PC-9 (cell line): ENCODE results near the gene PYM1. TPM values are rescaled to one million over a fixed set of nuclear protein-coding genes. Genes with fewer than 3 reads are reported as not detected.

Source experiments
- BruUV-seq: library from RNA; stranded (reverse); fragments of 400-500 nt; replicated peaks from 2 replicates; lab custom pipeline; 2021; lab: Mats Ljungman, UMichigan
- CTCF ChIA-PET: fragments of 300-600 bp; sonication (Branson Sonifier 250); formaldehyde crosslinking; loops from one replicate; lab custom pipeline; 2022; ENCODE audit warnings: antibody characterized with exemption; lab: Charles Lee
- POLR2A ChIA-PET: fragments of 300-600 bp; sonication (Branson Sonifier 250); formaldehyde crosslinking; loops from one replicate; lab custom pipeline; 2022; ENCODE audit warnings: antibody characterized with exemption; ENCODE audit not compliant: unreplicated experiment; lab: Charles Lee
- DNase-seq, 2 experiments: peaks; one replicate each; pipeline versions ENCODE4 v3.0.0 to v3.0.0-alpha.2; 2015 to 2022; ENCODE audit warnings: mixed read lengths in 1 of 2
- H2AFZ ChIP-seq: fragments of 200-600 bp; sonication (generic); 2 replicates; pipeline ENCODE4 v1.8.1; 2017; ENCODE audit warnings: antibody characterized with exemption
- H3F3A ChIP-seq: fragments of 200-600 bp; sonication (generic); 2 replicates; pipeline ENCODE4 v1.8.1; 2017; ENCODE audit warnings: antibody characterized with exemption, mild to moderate bottlenecking, low read depth; ENCODE audit not compliant: insufficient read depth
- H3K27ac ChIP-seq: fragments of 200-600 bp; sonication (generic); 2 replicates; pipeline ENCODE4 v1.6.1; 2016; ENCODE audit warnings: mixed run types
- H3K27me3 ChIP-seq: fragments of 200-600 bp; sonication (generic); 2 replicates; pipeline ENCODE4 v1.6.1; 2016; ENCODE audit warnings: low read depth, mixed run types; ENCODE audit not compliant: insufficient read depth
- H3K36me3 ChIP-seq: fragments of 200-600 bp; sonication (generic); 2 replicates; pipeline ENCODE4 v1.6.1; 2016; ENCODE audit warnings: low read depth, mixed run types
- H3K4me1 ChIP-seq: fragments of 200-600 bp; sonication (generic); replicated peaks from 2 replicates; pipeline ENCODE4 v1.6.1; 2016; ENCODE audit warnings: mixed run types; ENCODE audit not compliant: insufficient read depth
- H3K4me2 ChIP-seq: fragments of 200-600 bp; sonication (generic); 2 replicates; pipeline ENCODE4 v1.6.1; 2017; ENCODE audit warnings: mixed run types
- H3K4me3 ChIP-seq: fragments of 200-600 bp; sonication (generic); 2 replicates; pipeline ENCODE4 v1.6.1; 2016; ENCODE audit warnings: mixed run types
- H3K79me2 ChIP-seq: fragments of 200-600 bp; sonication (generic); 2 replicates; pipeline ENCODE4 v1.6.1; 2017; ENCODE audit warnings: low read depth, mixed run types
- H3K9me2 ChIP-seq: fragments of 200-600 bp; sonication (generic); 2 replicates; pipeline ENCODE4 v1.8.1; 2017; ENCODE audit warnings: mild to moderate bottlenecking; ENCODE audit not compliant: insufficient read depth
- H3K9me3 ChIP-seq: fragments of 200-600 bp; sonication (generic); 2 replicates; pipeline ENCODE4 v1.8.1; 2016; ENCODE audit warnings: low read depth; ENCODE audit not compliant: insufficient read depth
- H4K20me1 ChIP-seq: fragments of 200-600 bp; sonication (generic); 2 replicates; pipeline ENCODE4 v1.8.1; 2017; ENCODE audit not compliant: insufficient read depth
- EZH2 ChIP-seq: fragments of 200-600 bp; sonication (generic); IDR thresholded peaks from 2 replicates; pipeline ENCODE4 v1.8.0; 2017; ENCODE audit warnings: antibody characterized with exemption, low read depth
- intact Hi-C: fragments of 100-400 bp; cut with micrococcal nuclease; formaldehyde crosslinking; loops from one replicate; pipeline ENCODE4 v1.10.0; 2022; ENCODE audit not compliant: unreplicated experiment
- total RNA-seq: library from RNA; stranded (reverse); gene quantifications from 2 replicates; pipeline ENCODE4 v1.2.3, GENCODE V29; 2021
- TF ChIP-seq, protein P1 (sequence below): fragments of 200-600 bp; sonication (generic); conservative IDR thresholded peaks from 2 replicates; pipeline ENCODE4 v1.6.1; 2017; ENCODE audit warnings: mixed run types, antibody characterized with exemption, mild to moderate bottlenecking, moderate library complexity

PYM1 gene
- total RNA-seq, 1 experiment from 2014 or later = 54.0 TPM

DNA sequence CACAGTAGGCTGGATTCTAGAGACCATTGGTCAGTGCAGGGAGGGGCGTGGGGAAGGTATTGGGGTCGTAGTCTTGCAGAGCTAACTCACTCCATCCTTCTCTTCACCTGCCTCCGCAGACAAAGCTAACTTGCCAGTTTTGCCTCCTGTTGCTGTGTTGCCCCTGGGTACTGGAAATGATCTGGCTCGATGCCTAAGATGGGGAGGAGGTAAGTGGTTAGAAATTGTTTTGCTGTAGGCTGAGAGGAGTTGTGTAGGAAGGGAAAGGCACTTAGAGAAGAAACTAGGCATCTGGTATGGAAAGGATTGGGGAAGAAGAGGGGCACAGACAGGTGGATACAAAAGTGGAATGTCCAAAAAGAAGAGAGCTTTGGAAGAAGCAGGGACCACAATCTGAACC is 14.4 kb upstream of the PYM1 start:
- POLR2A ChIA-PET = no interaction called here
- intact Hi-C loops = no loop called here
- no peaks in the 10 kb centered on the region for H3K36me3 ChIP-seq

GRCh38 chr12:55940065-55940732 is 12.5 kb upstream of the PYM1 start:
- Histone ChIP-seq H3K4me3 (no peak overlapping the region), H3K27ac (0 out of 2 replicates have a peak overlapping the region, but pooled peaks have one; percentile 16), H2AFZ (no peak overlapping the region), H3K4me2 (peak overlapping the region; percentile 57), H3K4me1 (peaks cover 27% of the 10 kb centered on the region), H4K20me1 (no peaks in the 10 kb centered on the region), H3K79me2 (no peaks in the 10 kb centered on the region), H3K36me3 (no peaks in the 10 kb centered on the region), H3K9me3 (no peaks in the 10 kb centered on the region), H3F3A (peaks cover 21% of the 10 kb centered on the region; the same call in 1 of the 2 replicates), H3K9me2 (no peaks in the 10 kb centered on the region), H3K27me3 (no peaks in the 10 kb centered on the region)
- TF ChIP-seq EZH2 = no peak
- TF ChIP-seq, protein P1, sequence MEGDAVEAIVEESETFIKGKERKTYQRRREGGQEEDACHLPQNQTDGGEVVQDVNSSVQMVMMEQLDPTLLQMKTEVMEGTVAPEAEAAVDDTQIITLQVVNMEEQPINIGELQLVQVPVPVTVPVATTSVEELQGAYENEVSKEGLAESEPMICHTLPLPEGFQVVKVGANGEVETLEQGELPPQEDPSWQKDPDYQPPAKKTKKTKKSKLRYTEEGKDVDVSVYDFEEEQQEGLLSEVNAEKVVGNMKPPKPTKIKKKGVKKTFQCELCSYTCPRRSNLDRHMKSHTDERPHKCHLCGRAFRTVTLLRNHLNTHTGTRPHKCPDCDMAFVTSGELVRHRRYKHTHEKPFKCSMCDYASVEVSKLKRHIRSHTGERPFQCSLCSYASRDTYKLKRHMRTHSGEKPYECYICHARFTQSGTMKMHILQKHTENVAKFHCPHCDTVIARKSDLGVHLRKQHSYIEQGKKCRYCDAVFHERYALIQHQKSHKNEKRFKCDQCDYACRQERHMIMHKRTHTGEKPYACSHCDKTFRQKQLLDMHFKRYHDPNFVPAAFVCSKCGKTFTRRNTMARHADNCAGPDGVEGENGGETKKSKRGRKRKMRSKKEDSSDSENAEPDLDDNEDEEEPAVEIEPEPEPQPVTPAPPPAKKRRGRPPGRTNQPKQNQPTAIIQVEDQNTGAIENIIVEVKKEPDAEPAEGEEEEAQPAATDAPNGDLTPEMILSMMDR = peak; percentile 86
- peak; percentile 62 to 87 for DNase-seq
- ChIA-PET POLR2A (no interaction called here), CTCF (interaction anchor here (0.5 to 1.6 kb wide), 7 partner anchors 8 to 201 kb away, joined by 3 to 4 read pairs (median 3); no protein-coding TSS in a partner anchor)
- BruUV-seq = no TSS peak
- intact Hi-C loops = loop anchor here (1.0 kb wide), 2 partner anchors 9 to 201 kb away; partner anchors contain the start of gene DGKA

More for the DNA sequence above, 14.4 kb upstream of the PYM1 start:
- H3K4me3 ChIP-seq = no peak overlapping the region
- no peak for TF ChIP-seq EZH2
- TF ChIP-seq, protein P1 = no peak
- no TSS peak for BruUV-seq
- peaks cover 14% of the 10 kb centered on the region; the same call in 1 of the 2 replicates for H3F3A ChIP-seq
- no peaks in the 10 kb centered on the region for H3K27me3 ChIP-seq
- no peaks in the 10 kb centered on the region for H3K79me2 ChIP-seq
- H2AFZ ChIP-seq = no peak overlapping the region
- H3K4me1 ChIP-seq = peaks cover 20% of the 10 kb centered on the region
- H4K20me1 ChIP-seq = no peaks in the 10 kb centered on the region
- DNase-seq = no peak
- H3K9me2 ChIP-seq = no peaks in the 10 kb centered on the region
- no peaks in the 10 kb centered on the region for H3K9me3 ChIP-seq
- CTCF ChIA-PET = interaction anchor here (0.6 kb wide), 1 partner anchor 15 kb away, joined by 30 read pairs; no protein-coding TSS in a partner anchor
- H3K27ac ChIP-seq = no peak overlapping the region
- no peak overlapping the region for H3K4me2 ChIP-seq

DNA sequence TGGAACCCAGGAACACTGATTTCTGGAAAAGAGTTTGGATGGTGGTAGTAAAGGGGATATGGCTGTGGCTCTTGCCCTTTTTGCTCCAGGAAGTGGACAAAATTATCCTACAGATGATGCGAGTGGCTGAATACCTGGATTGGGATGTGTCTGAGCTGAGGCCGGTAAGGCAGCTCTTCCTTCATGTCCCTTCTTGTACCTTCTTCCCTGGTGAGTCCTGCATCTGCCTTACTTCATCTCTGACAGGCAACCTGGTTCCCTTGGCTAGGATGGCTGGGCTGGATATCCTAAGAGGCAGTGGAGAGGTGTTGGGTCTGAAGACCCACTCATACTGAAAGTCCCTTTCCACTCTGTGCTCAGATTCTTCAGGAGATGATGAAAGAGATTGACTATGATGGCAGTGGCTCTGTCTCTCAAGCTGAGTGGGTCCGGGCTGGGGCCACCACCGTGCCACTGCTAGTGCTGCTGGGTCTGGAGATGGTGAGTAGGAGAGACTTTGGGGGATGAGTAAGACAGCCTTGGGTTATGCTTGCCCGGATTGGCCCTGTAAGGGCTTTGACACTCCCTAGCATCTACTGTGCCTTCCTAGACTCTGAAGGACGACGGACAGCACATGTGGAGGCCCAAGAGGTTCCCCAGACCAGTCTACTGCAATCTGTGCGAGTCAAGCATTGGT is 11.3 kb upstream of the PYM1 start:
- H3K79me2 ChIP-seq = peaks cover 9% of the 10 kb centered on the region
- H3K9me2 ChIP-seq = no peaks in the 10 kb centered on the region
- intact Hi-C loops = no loop called here
- H4K20me1 ChIP-seq = peaks cover 1% of the 10 kb centered on the region; the same call in 1 of the 2 replicates
- H3K4me1 ChIP-seq = peaks cover 34% of the 10 kb centered on the region
- H3F3A ChIP-seq = peaks cover 32% of the 10 kb centered on the region; the same call in 1 of the 2 replicates
- no TSS peak for BruUV-seq
- 0 out of 2 replicates have a peak overlapping the region, but pooled peaks have one; percentile 57 for H3K4me2 ChIP-seq
- H3K9me3 ChIP-seq = no peaks in the 10 kb centered on the region
- no peaks in the 10 kb centered on the region for H3K36me3 ChIP-seq
- DNase-seq = no peak
- H3K4me3 ChIP-seq = no peak overlapping the region
- TF ChIP-seq, protein P1 = no peak
- TF ChIP-seq EZH2 = no peak
- no peaks in the 10 kb centered on the region for H3K27me3 ChIP-seq
- POLR2A ChIA-PET = interaction anchor here (0.6 kb wide), 1 partner anchor 35 kb away, joined by 6 read pairs; the partner anchor contains the start of gene RAB5B
- H3K27ac ChIP-seq = no peak overlapping the region
- CTCF ChIA-PET = interaction anchor here (1.1 to 1.6 kb wide), 2 partner anchors 7 to 9 kb away, joined by 4 read pairs; no protein-coding TSS in a partner anchor
- H2AFZ ChIP-seq = no peak overlapping the region
